A673 (cell line): Measurements from ENCODE around the gene AMBRA1.

Source experiments
- CTCF ChIP-seq: fragments of 300-800, 200-600 bp; sonication (generic); conservative IDR thresholded peaks from 2 replicates; pipeline ENCODE4 v1.5.1; 2017; ENCODE audit warnings: low read depth, mild to moderate bottlenecking, antibody characterized with exemption, low read length, moderate library complexity, mixed read lengths
- EZH2 ChIP-seq: fragments of 200-600 bp; sonication (generic); IDR thresholded peaks from 2 replicates; pipeline ENCODE4 v1.6.1; 2017; ENCODE audit warnings: borderline replicate concordance, low read depth, mild to moderate bottlenecking, mixed read lengths, antibody characterized with exemption, low read length; ENCODE audit not compliant: poor library complexity, severe bottlenecking

DNA sequence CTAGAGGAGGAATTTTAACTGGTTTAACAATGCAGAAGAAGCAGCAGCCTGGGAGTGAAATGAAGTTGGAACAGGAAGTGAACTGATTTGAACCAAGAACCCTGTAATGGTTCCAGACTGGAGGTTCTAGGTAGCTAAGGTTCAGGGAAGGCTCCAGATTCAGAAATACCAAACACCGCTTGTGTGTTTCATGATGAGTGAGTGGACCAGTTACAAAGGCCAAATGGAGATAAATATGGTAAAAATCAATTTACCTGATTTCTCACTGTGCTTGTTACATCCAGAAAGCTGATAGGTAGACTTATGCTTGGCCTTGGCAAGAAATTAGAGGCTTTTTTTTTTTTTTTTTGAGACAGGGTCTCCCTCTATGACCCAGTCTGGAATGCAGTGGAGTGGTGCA is 36.4 kb upstream of the AMBRA1 start:
- TF ChIP-seq CTCF (no peak), EZH2 (no peak)
